Stimulated activated CD4-positive, alpha-beta T cell treated with anti-CD3 and anti-CD28 coated beads, Interleukin-4, amount 100 ng/mL, for 48 hours (primary cell): Measurements from ENCODE around the gene TRPV2.
A peak's percentile ranks its signal among the peaks of the same experiment; 100 is the strongest.
"Not testable (repeated sequence)": the region's sequence is repeated elsewhere in the genome, so short reads cannot be mapped to it uniquely, and the experiment has no call there.

Experiments
- DNase-seq, 2 donors: peaks; one replicate each; pipeline ENCODE4 v3.0.0-alpha.2; 2020; ENCODE audit warnings: low read depth in 2 of 2

TRPV2 gene

GRCh38 chr17:16438173-16438556 is 22.8 kb downstream of the TRPV2 start:
- no peak for DNase-seq

DNA sequence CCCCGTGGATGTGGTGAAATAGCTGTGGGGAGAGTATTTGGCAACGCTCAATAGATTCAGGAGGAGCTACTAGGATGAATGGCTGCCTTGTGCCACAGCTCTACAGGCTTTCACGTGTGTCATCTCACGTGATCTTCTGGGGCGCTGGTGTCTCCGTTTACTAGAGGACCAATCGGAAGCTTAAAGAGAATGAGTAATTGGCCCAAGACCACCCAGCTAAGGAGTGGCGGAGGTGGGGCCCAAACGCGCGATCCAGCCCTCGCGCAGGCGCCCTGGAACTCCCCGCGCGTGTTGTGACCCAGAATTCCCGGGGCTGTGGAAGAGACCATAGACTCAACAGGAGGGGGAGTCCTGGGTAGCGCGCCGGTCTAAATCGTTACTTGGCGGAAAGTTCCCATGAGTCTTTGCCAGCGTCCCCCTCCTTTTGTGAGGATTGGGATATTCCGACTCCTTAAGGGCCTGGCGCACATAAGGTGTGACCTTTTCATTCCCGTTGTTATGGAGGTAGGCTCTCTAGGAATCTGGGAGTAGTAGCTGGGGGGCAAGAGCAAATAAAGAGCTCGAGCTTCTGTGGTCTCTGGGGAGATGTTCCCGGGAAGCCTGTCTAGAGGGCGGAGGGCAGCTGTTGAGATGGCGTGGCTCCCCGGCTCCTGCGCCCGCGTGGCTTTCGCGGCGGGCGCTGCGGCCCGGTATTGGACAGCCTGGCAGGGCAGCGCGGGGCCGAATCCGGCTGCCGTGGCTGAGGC is 23.4 kb downstream of the TRPV2 start:
- DNase-seq: peak; percentile 87 to 94

DNA sequence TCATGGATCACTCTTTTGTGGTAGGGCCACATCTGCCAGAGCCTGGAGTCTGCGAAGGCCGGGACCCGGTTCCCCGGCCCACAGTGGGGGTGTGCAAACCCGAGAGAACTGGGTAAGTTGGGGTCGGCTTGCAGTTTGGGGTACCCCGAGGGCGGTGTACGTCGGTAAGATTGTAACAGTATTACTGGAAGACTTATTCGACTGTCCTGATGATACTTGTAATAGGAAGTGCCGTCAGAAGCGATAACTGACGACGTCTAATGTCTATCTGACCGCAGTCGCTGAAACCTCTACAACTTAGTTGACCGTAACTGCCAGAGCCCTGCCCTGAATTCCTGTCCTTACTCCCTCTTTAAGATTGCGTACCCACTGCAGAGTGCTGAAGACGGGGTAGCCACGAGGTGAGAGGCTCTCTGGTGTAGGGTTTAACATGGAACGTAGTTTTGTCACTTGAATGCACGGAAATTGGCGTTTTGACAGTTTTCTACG is 24.0 kb downstream of the TRPV2 start:
- DNase-seq: no peak

GRCh38 chr17:16439811-16440351 is 24.5 kb downstream of the TRPV2 start:
- no peak for DNase-seq

DNA sequence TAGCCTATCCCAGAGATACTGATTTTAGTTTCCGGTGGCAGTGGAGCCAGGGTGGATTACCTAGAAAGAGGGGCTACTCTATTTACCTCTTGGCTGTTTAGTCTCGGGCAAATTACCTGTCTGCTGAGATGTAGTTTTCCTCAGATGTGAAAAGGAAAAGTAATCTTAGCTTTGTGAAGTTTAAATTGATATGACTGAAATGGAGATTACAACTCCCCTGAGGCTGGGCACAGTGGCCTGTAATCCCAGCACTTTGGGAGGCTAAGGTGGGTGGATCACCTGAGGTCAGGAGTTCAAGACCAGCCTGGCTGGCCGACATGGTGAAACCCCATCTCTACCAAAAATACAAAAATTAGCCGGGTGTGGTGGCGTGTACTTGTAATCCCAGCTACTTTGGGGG is 25.0 kb downstream of the TRPV2 start:
- DNase-seq: not testable (repeated sequence)

DNA sequence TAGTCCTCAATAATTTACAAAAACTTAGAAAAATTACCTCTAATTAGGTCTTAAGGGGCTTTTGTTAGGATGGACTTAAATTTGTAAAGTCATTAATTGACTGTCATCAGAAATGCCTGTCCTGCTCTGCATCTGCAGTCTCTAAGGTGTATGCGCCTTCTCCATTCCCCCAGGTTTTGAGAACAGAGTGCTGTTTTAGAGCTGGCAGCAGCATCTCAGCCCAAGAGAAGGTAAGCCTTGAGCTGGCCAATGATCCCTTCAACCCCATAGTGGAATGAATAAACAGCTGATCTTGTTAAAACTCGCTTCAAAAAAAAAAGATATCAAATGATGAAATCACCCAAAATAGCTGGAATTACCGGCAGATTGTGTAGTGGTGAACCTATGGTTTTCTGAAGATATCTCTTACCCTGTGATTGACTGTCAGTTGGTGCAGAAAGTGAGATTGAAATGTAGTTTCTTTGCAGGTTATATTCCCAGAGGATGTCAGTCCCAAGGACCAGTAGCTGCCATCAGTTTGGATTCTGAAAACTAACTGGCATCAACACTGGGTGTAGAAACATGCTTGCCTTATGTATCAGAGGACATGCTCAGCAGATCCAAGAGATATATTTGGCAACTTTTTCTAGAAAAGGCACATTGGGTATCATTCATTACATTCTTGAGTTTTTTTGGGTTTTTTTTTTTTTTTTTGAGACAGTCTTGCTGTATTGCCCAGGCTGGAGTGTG is 25.7 kb downstream of the TRPV2 start:
- DNase-seq: no peak

DNA sequence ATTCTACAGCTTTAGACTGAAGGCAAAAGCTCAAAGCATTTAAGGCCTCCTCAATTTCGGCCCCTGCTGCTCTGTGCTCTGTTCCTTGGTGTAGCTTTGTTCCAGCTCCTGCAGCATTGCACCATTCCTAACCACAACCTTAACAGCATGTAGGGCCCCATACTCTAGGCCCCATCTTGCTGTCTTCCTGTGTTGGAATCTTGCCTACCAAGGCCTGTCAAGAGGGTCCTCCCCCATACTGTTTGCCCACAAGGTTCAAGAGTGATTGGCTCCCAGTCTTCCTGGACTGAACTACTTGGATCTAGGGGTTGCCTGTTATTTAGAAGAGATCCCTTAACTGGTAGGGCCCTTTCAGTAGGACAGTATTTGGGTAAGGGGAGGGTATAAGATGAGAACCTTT is 26.8 kb downstream of the TRPV2 start:
- DNase-seq: no peak

GRCh38 chr17:16442594-16443510 is 27.5 kb downstream of the TRPV2 start:
- no peak for DNase-seq

DNA sequence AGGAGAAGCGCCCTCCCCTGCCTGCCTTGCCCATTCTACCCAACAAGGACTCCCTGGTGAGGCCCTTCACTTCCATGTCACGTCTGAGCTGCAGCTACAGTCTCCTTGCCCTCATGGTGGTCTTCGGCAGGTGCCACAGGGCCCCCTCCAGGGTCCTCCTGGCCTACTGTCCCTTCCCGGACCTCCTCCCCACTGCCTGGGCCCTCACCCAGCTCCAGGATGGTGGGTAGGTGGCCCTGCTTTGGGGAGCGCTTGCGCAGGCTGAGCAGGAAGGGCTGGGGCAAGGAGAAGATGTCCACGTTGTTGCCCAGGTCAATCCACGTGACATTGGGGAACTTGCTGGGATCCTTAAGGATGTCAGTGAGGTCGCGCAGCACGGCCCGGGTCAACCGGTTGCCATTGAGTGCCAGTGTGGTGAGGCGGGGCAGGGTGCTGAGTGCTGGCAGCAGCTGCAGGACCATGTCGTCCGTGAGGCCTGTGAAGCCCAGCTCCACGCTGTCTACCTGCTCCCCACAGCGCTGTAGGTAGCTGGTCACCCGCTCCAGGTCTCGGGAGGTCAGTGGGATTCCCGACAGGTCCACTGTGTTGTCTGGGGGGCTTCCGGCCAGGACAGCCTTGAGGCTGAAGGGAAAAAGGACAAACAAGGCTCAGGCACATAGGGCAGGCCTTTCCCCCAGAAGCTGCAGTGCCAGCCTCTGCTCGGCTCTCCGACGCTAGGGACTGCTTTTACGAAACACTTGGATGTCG is 28.3 kb downstream of the TRPV2 start:
- DNase-seq: no peak

- no peak for DNase-seq
Measured at GRCh38 chr17:16444258-16444886, 29.0 kb downstream of the TRPV2 start.

DNA sequence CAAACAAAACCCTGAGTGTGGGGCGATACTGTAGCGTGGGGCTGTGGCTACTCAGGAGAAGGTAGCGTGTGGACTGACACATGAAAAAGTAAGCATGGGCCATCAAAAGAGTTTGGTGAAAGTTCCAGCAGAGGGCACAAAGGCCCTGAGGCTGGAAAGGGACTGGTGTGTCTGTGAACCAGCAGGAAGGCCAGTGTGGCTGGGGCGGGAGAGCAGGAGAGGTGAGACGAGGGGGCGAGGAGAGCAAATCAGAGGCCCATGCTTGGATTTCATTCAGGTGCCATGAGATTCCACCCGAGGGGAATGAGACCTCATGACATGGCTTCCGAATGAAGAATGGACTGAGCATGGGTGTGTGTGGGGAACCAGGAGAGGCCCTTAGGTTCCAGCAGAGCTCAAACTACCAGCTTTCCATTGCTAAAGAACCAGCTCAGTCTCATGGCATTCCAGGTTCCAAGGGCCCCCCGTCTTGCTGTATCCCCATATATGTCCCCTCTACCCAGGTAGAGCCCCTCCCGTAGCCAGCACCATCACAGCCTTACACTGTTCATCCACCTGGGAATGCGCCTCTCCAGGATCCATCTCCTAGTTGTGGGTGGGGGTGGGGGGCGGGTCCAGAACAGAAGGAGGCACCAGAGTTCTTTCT is 31.1 kb downstream of the TRPV2 start:
- DNase-seq: no peak

- no peak for DNase-seq
Measured at GRCh38 chr17:16447676-16448075, 32.3 kb downstream of the TRPV2 start.

- no peak for DNase-seq
Measured at GRCh38 chr17:16448490-16448889, 33.1 kb downstream of the TRPV2 start.

GRCh38 chr17:16449121-16449570 is 33.8 kb downstream of the TRPV2 start:
- DNase-seq: no peak

DNA sequence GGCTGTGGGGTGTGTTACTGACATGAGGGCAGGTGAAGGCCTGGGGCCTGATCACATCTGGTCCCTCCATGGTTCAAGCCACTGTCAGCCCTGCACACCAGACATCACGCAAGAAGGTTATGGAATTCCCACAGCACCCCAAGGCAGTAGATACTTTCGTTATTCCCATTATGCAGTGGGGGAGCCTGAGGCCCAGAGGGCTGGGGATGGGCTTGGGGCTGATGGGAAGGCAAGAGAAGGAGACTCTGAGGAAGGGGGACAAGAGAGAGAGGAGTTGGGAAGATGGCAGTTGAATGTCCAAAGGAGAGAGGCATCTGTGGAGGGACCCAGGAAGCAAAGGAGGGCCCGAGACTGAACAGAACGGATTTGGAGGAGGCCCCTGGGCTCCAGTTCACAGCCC is 34.7 kb downstream of the TRPV2 start:
- DNase-seq: no peak

GRCh38 chr17:16452268-16452667 is 36.9 kb downstream of the TRPV2 start:
- not testable (repeated sequence) for DNase-seq

DNA sequence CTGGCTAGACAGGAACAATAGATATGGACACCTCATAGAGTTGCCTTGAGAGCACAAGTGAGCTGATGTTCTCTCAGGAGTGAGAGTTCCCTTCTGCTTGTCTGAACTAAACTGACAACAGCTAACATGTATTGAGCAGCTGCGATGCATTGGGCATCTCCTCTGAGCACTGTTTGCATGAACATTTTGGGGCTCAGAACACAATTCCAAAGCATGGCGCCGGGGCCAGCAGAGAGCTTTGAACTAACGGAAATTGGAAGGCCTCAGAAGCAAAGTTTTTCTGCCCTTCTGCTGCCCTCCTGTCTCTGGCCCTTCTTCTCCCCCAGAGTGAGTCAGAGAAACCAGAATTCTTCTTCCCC is 38.1 kb downstream of the TRPV2 start:
- no peak for DNase-seq

DNA sequence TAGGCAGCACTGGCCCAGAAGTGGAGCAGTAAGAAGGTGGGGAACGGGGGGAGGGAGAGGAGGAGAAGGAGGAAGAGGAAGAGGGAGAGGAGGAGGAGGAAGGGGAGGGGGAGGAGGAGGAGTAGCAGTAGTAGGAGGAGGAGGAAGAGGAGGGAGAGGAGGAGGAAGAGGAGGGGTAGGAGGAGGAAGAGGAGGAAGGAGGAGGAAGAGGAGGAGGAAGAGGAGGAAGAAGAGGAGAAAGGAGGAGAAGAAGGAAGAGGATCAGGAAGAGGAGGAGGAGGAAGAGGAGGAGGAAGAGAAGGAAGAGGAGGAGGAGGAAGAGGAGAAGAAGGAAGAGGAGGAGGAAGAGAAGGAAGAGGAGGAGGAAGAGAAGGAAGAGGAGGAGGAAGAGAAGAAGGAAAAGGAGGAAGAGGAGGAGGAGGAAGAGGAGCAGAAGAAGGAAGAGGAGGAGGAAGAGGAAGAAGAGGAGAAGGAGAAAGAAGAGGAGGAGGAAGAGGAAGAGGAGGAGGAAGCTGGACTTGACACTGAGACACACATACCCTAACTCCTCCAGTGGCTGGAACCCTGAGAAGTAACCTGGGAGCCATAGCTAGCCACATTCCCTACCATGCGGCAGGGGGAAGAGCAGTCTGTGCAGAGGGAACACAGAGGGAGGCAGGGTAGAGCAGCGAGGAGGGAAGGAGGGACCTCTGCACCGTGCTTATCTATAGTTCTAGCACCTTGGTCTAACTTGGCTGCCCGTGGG is 40.8 kb downstream of the TRPV2 start:
- DNase-seq: no peak

DNA sequence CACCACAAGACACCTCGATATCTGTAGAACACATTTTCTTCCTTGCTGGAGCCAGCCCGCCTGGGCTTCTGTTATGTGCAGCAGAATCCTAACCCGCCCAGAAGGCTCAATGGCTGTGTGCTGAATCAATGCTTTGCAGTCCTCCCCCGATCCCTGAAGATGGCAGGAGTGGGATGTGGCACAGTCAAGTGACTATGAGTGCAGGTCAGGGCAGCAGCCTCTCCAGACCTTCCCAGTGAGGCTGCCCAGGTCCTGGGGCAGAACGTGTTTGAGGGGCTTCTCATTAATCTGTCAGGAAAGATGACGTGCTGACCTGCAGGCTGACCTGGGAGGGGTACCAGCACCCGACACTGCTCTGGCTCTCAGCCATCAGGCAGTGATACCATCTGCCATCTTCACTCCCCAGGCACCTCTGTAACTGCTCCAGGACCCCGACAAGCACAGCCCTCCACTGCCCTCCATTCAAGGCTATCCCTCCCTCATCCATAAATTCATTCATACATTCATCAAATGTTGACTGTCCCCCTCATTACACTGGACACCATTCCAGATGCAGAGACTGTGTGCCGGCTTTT is 41.5 kb downstream of the TRPV2 start:
- no peak for DNase-seq
